Gastrocnemius medialis (tissue), 4 donors: ENCODE data around the gene C3orf70.

Source experiments
- CTCF ChIP-seq, 5 experiments: fragments of 450-650 bp in 3 of 5; fragments of 200-600 bp in 2 of 5; sonication (generic) in 2 of 5; IDR thresholded peaks in 4 of 5; conservative IDR thresholded peaks in 1 of 5; 1 replicate in 4 of 5; 2 replicates in 1 of 5; pipeline ENCODE4 v1.5.1; 2016 to 2019; ENCODE audit warnings: antibody characterized with exemption in 5 of 5, mild to moderate bottlenecking in 3 of 5, moderate library complexity in 3 of 5
- POLR2A ChIP-seq, 2 donors: fragments of 450-650 bp; IDR thresholded peaks; one replicate each; pipeline ENCODE4 v1.6.1; 2017; ENCODE audit warnings: antibody characterized with exemption in 2 of 2, mild to moderate bottlenecking in 2 of 2, moderate library complexity in 2 of 2

- TF ChIP-seq CTCF (IDR thresholded peaks at IDR 0.05 in 4 of 5, conservative IDR thresholded peaks at IDR 0.05 in 1 of 5) = no peak
- no peak for TF ChIP-seq POLR2A (IDR thresholded peaks at IDR 0.05)
These were observed 1.2 kb upstream of the C3orf70 start for GRCh38 chr3:185153861-185154629.
